Activated naive CD4-positive, alpha-beta T cell (primary cell): ENCODE measurements around the gene PIF1.
A peak's percentile ranks its signal among the peaks of the same experiment; 100 is the strongest.

Experiments
- DNase-seq, 4 experiments: peaks; one replicate each; lab custom pipeline; 2025; lab: John Stamatoyannopoulos, UW

PIF1 gene

DNA sequence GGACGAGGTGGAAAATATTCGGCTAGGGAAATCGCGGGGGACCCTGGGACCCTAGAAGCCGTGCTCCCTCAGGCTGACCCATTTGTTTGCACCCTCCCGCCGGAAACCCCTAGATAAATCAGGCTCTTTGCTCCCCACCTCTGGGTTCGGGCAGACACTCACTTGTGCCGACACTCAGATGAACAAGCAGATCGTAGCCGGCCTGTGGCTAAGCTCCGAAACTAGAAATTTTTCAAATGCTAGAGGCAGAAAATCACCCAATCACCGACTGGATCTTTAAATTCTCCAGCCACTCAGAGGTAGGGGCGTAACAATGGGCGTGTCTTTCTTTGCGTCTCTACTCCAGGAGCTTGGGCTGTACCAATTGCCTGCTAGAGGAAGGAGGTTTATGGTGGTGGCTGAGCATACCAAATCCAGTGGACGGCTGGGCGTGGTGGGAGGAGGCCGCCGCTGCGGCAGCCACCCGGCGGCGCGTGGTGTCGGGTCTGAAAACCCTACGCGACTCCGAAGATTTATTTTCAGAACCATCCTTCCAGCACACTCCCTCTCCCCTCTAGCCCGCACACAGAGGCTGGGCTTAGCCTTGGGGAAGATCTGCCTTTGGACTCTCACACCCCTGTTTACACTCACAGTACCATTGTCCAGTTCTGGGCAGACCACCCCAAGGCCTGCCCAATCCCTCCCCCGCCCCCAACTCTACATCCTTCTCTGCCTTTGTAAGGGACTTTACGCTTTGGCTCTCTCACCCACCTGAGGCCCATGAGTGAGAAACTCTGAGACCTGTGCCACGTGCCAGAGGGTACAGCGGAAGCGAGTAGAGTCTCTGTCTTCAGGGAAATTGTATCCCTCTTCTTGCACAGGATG, at the start of gene PIF1:
PIF1 (minus strand) TSS at position 217 of the 864 bp plus-strand sequence. CDS start 1,312 bp downstream, outside the sequence.
- DNase-seq, result peak in 3 of 4 experiments; percentile 31 to 66 (median 65)

DNA sequence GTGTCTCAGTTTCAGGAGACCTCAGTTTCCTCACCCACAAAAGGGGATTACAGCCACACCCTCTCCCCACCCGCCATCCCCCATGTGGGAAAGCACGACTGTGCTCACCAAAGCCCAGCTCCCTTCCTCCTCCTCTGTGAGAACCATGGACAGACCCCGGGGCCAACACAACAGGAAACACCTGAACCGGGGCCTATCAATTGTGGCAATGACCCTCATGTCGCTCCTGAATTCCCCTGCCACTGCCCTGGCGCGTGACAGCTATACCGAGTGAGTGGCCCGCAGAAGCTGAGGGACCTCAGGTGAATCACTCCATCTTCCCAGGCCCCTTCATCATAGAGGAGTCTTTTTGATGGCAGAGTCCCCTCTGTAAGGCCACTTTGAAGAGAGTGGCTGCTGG, 44.9 kb upstream of the PIF1 start:
- DNase-seq, result no peak

GRCh38 chr15:64869501-64869900, 44.1 kb upstream of the PIF1 start:
- no peak for DNase-seq

GRCh38 chr15:64865998-64866520, 40.6 kb upstream of the PIF1 start:
- DNase-seq, result no peak

GRCh38 chr15:64865126-64865997, 39.9 kb upstream of the PIF1 start:
- no peak for DNase-seq

DNA sequence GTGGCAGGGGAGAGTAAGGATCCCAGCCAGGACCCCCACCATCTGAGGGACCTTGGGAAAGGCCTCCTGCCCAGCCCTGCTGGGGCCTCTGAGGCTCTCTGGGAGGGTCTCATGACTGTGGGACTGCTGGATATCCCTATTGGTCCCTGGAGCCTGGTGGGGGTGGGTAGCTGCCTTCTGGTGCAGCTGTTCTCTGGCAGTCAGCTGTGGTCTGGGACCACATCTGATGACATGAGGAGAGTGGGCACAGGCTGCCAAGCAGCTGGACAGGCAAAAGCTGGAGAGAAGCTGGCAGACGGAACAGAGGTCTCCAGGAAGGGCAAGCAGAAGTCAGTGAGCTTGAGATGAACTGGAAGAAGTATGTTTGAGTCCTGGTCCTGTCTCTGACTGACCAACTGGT, 38.6 kb upstream of the PIF1 start:
- no peak for DNase-seq

GRCh38 chr15:64862408-64862807, 37.0 kb upstream of the PIF1 start:
- no peak for DNase-seq

DNA sequence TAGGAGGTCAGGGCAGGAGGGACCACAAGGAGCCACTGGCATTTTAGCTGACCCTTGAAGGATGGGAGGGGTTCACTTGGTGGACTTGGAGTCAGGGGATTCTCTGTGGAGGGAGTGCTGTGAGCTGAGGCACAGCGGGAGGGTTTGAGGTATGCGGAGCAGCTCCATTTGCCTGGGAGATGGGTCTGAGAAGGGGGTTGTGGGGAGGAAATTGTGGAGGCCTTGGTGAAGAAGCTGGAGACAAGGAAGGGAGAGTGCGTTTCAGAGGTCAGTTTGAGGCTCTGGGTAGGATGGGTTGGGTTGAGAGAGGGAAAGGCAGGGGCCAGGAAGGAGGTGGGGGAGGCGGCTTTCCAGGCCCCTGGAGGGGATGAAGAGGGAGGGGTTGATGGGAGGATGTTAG, 36.5 kb upstream of the PIF1 start:
- no peak for DNase-seq

DNA sequence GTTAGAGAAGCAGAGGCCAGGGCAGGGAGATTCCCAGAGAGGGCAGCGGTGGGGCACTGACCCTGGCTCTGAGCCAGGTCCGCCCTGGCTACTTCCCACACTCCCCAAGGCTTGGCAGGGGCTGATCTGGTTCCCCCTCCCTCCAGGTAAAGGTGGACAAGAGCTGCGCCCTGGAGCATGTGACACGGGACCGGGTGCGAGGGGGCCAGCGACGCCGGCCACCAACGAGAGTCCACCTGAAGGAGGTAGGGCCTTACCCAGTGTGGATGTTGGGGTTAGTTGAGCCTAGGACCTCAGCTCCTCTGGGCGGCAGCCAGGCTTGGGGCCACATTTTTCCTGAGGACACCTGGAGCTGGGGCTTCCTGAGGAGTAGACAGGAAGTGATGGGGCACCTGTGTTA, 35.9 kb upstream of the PIF1 start:
- DNase-seq, result no peak

DNA sequence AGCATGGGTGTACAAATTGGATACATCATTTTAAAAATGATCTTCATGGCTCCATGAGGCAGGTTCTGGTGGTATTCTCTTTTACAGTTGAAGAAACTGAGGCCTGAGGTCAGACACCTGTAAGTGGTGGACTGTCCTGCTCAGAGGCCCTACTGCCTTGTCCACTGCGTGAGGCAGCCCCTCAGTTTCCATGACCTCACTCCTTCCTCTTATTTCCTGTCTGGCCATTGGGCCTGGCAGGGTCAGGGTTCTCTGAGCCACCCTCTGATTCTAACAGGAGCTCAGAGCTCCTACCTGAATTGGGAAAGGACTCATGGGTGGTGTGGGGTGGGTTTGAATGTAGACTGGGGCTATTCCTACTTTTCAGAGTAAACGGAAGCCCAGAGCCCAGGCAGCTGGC, 33.8 kb upstream of the PIF1 start:
- DNase-seq, result no peak

DNA sequence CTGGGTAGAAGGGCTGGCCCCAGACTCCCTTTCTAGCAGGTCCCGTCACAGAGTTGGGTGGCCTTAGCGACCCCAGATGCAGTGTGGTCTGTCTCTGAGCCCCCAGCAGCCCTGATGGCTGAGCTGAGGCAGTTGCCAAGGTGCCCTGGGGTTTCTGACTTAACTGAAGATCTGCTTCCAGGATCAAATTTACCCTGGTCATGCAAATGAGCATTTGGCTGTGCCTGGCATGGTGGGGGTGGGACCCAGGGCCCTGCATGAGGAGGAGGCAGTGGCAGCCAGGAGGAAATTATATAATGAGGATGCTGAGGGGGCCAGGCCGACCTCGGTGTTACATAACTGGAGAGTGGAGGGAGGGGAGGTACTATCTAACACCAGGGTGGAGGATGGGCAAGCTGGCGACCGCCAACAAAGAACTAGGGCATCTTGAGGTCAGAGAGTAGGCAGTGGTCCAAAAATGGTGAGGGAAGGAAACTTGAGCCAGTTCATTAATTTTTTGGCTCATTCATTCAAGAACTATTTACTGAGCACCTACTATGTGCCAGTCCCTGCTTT, 32.7 kb upstream of the PIF1 start:
- DNase-seq, result no peak

DNA sequence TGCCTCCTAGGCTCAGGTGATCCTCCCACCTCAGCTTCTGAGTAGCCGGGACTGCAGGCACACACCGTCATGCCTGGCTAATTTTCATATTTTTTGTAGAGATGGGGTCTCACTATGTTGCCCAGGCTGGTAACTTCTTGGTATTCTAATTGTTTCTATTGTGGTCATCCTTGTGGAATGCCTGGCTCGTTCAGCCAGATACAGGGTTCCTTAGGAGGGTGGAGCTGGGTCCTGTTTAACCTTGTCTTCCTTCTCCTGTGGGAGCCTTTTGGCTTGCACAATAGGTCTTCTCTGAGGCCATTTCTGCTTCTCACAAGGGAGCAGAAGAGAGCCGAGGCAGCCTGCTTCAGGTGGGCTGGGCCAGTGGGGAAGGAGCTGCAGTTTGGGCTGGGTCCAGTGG, 32.0 kb upstream of the PIF1 start:
- DNase-seq, result no peak

- DNase-seq, result no peak
Observed at GRCh38 chr15:64856429-64857145, 31.1 kb upstream of the PIF1 start.

- DNase-seq, result no peak
Observed at GRCh38 chr15:64855205-64855975, 29.9 kb upstream of the PIF1 start.

- DNase-seq, result no peak
Observed at GRCh38 chr15:64854526-64854925, 29.1 kb upstream of the PIF1 start.

GRCh38 chr15:64854041-64854440, 28.6 kb upstream of the PIF1 start:
- no peak for DNase-seq

- DNase-seq, result no peak
Observed at GRCh38 chr15:64851503-64851840, 26.0 kb upstream of the PIF1 start.

GRCh38 chr15:64850778-64851502, 25.5 kb upstream of the PIF1 start:
- no peak for DNase-seq

DNA sequence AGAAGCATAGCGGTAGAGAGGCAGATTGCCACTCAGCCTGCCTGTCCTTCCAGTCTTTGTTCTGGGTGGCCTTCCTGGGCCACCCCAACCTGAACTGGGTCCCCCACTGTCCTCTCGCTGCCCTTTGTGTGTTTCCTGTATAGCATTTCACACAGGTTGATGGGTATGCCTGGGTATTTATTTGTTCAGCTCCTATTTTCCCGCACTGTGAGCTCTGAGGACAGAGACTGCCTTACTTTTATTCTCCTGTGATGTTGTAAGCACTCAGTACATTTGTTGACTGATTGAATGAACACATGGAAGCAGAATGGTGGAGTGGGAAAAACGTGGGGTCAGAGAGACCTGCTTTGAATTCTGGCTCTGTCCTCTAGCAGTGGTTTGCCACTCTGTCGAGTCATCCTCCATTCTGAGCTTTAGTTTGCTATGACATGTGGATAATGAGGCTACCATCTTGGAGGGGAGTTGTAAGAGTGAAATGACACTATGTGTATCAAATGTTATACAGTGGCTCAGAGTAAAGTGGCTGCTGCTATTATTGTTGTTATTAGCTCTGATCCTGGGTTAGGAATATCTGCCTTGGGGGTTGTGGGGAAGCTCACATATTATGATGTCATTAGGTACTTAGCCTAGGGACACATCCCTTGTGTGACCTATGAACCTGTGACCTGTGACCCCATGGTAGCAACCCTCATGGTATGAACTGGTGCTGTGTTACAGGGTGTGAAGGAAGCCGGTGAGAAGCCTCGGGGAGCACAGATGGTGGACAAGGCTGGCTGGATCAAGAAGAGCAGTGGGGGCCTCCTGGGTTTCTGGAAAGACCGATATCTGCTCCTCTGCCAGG, 22.6 kb upstream of the PIF1 start:
- no peak for DNase-seq

- no peak for DNase-seq
Observed at GRCh38 chr15:64847448-64847847, 22.0 kb upstream of the PIF1 start.
